Body of pancreas (tissue), 4 donors: ENCODE data around the gene GALNT14. TPM values are rescaled to one million over a fixed set of nuclear protein-coding genes. Genes with fewer than 3 reads are reported as not detected.

ENCODE experiments used
- ATAC-seq: fragments of 150-250 bp; one replicate; pipeline ENCODE4 v1.9.1; 2016
- DNase-seq, 4 donors: peaks; one replicate each; pipeline ENCODE4 v3.0.0-alpha.2; 2019
- H3K27ac ChIP-seq, 4 donors: fragments of 200-600 bp; sonication (generic); 1 replicate in 3 of 4; 2 replicates in 1 of 4; pipeline versions ENCODE4 v1.5.1 to v1.6.1; 2016 to 2019; ENCODE audit warnings: mild to moderate bottlenecking in 1 of 4, mixed read lengths in 1 of 4, moderate library complexity in 1 of 4
- H3K27me3 ChIP-seq, 2 donors: fragments of 200-600 bp; sonication (generic); one replicate each; pipeline ENCODE4 v1.6.0; 2016; ENCODE audit warnings: mild to moderate bottlenecking in 1 of 2
- H3K36me3 ChIP-seq, 2 donors: fragments of 200-600 bp; sonication (generic); replicated peaks in 1 of 2; 2 replicates each; pipeline ENCODE4 v1.5.1; 2016; ENCODE audit warnings: low read depth in 2 of 2; ENCODE audit not compliant: insufficient read depth in 1 of 2
- H3K4me1 ChIP-seq: fragments of 200-600 bp; sonication (generic); one replicate; pipeline ENCODE4 v1.6.0; 2016
- H3K4me3 ChIP-seq, 2 donors: fragments of 200-600 bp; sonication (generic); 1 replicate in 1 of 2; 2 replicates in 1 of 2; pipeline ENCODE4 v1.5.1; 2016 to 2019
- H3K9me3 ChIP-seq, 3 donors: fragments of 200-600 bp; sonication (generic); 1 replicate in 2 of 3; 2 replicates in 1 of 3; pipeline ENCODE4 v1.5.1; 2016
- CTCF ChIP-seq, 7 experiments: fragments of 450-650 bp in 4 of 7; fragments of 200-600 bp in 3 of 7; sonication (generic) in 3 of 7; IDR thresholded peaks; one replicate each; pipeline ENCODE4 v1.5.1; 2016 to 2019; ENCODE audit warnings: antibody characterized with exemption in 7 of 7
- POLR2A ChIP-seq, 3 donors: fragments of 450-650 bp; IDR thresholded peaks; one replicate each; pipeline ENCODE4 v1.6.1; 2016; ENCODE audit warnings: antibody characterized with exemption in 3 of 3, mild to moderate bottlenecking in 2 of 3
- WGBS, 2 donors: methylation state at CpG; one replicate each; pipeline ENCODE4 v1.1.5; 2017; 5-methylcytosine and 5-hydroxymethylcytosine counted together
- intact Hi-C: fragments of 100-400 bp; cut with DNase I; formaldehyde crosslinking; loops from one replicate; pipeline ENCODE4 v1.15.1; 2023
- total RNA-seq, 2 donors: library from RNA; depleted of rRNA; stranded (reverse); fragments of >200 nt; gene quantifications; one replicate each; pipeline ENCODE4 v1.1.0, GENCODE V29; 2016

The GALNT14 gene
- total RNA-seq, 2 donors from 2014 or later = 2.6 to 6.7 TPM

- Histone ChIP-seq H3K9me3 (no peaks in the 10 kb centered on the region), H3K27ac (no peak overlapping the region), H3K4me3 (no peak overlapping the region), H3K27me3 (no peaks in the 10 kb centered on the region), H3K36me3 (no peaks in the 10 kb centered on the region), H3K4me1 (peaks cover 6% of the 10 kb centered on the region)
- DNase-seq (no peak), ATAC-seq (no peak)
- WGBS, 2 donors = 82 to 83% methylated on average over 9 to 13 of the region's 13 CpGs
- TF ChIP-seq CTCF (IDR thresholded peaks at IDR 0.05) = no peak
- TF ChIP-seq POLR2A (IDR thresholded peaks at IDR 0.05) = no peak
- intact Hi-C loops = no loop called here
These were observed 79.9 kb downstream of the GALNT14 start for GRCh38 chr2:31058096-31059035.

GRCh38 chr2:31057691-31058090 lies 80.5 kb downstream of the GALNT14 start:
- no peaks in the 10 kb centered on the region for H3K27me3 ChIP-seq
- 79 to 80% methylated on average over 3 of the region's 3 CpGs for WGBS, 2 donors
- H3K9me3 ChIP-seq = no peaks in the 10 kb centered on the region
- no peak overlapping the region for H3K4me3 ChIP-seq
- DNase-seq (no peak), ATAC-seq (no peak)
- H3K4me1 ChIP-seq = peaks cover 6% of the 10 kb centered on the region
- H3K27ac ChIP-seq = no peak overlapping the region
- TF ChIP-seq CTCF (IDR thresholded peaks at IDR 0.05) (no peak), POLR2A (IDR thresholded peaks at IDR 0.05) (no peak)
- H3K36me3 ChIP-seq = no peaks in the 10 kb centered on the region
- intact Hi-C loops = no loop called here

GRCh38 chr2:31055938-31056337 lies 82.3 kb downstream of the GALNT14 start:
- Histone ChIP-seq H3K36me3 (no peaks in the 10 kb centered on the region), H3K4me1 (peaks cover 6% of the 10 kb centered on the region), H3K27ac (no peak overlapping the region), H3K27me3 (no peaks in the 10 kb centered on the region), H3K9me3 (no peaks in the 10 kb centered on the region), H3K4me3 (no peak overlapping the region)
- intact Hi-C loops = no loop called here
- ATAC-seq (no peak), DNase-seq (no peak)
- 81 to 89% methylated on average over 6 of the region's 6 CpGs for WGBS, 2 donors
- no peak for TF ChIP-seq POLR2A (IDR thresholded peaks at IDR 0.05)
- TF ChIP-seq CTCF (IDR thresholded peaks at IDR 0.05) = no peak

- Histone ChIP-seq H3K36me3 (no peaks in the 10 kb centered on the region), H3K27me3 (no peaks in the 10 kb centered on the region), H3K9me3 (no peaks in the 10 kb centered on the region), H3K4me1 (peaks cover 3% of the 10 kb centered on the region), H3K4me3 (no peak overlapping the region), H3K27ac (no peak overlapping the region)
- DNase-seq (no peak), ATAC-seq (no peak)
- TF ChIP-seq CTCF (IDR thresholded peaks at IDR 0.05) = no peak
- TF ChIP-seq POLR2A (IDR thresholded peaks at IDR 0.05) = no peak
- intact Hi-C loops = no loop called here
- WGBS, 2 donors = 65 to 83% methylated on average over 7 of the region's 7 CpGs
These were observed 83.3 kb downstream of the GALNT14 start for GRCh38 chr2:31054842-31055388.
